ENCODE measurements around the gene ISCA1.

Gene ISCA1

DNA sequence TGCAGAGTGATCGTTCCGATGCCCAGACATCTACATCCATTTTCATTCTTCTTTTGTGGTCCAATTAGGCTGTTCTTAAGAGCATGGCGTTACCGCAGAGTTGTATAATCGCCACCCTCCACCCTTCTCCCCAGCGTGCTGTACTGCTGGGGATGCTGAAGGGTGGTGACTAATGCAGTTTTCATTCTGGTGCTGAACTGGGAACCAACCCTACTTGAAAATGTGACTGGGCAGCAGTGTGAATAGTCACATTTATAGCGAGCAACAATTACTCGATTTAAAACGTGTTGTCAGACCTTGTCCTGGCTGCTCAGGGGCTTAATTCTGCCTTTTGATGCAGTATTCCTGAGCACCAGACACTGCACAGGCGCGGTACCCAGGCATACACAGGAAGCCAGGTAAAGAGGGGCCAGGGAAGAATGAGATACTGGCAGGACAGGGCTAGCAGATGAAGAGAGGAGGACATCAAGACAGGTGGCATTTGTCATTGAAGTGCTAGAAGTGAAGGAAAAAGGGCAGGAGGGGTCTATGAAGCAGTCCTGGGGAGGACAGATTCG is 719 bp upstream of the ISCA1 start:
- DNase-seq, result no peak

- no peak for DNase-seq
These were observed 703 bp downstream of the ISCA1 start for GRCh38 chr9:86281593-86282076.

DNA sequence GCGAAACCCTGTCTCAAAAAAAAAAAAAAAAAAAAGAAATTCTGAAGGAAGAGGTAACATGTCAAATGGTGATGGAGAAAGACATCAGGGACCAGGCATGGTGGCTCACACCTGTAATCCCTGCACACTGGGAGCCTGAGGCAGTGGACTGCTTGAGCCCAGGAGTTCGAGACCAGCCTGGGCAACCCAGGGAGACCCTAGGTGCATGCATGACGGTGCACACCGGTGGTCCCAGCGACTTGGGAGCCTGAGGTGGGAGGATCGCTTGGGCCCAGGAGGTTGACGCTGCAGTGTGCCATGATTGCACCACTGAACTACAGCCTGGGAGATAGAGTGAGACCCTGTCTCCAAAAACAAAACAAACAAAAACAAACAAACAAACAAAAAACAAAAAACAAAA is 1.8 kb downstream of the ISCA1 start:
- DNase-seq, result no peak

GRCh38 chr9:86279839-86280238 is 2.5 kb downstream of the ISCA1 start:
- DNase-seq, result no peak

- no peak for DNase-seq
These were observed 5.3 kb downstream of the ISCA1 start for GRCh38 chr9:86277072-86277471.

GRCh38 chr9:86275962-86276361 is 6.4 kb downstream of the ISCA1 start:
- DNase-seq, result no peak

- no peak for DNase-seq
These were observed 7.3 kb downstream of the ISCA1 start for GRCh38 chr9:86274821-86275643.

GRCh38 chr9:86272221-86272620 is 10.1 kb downstream of the ISCA1 start:
- DNase-seq, result no peak

DNA sequence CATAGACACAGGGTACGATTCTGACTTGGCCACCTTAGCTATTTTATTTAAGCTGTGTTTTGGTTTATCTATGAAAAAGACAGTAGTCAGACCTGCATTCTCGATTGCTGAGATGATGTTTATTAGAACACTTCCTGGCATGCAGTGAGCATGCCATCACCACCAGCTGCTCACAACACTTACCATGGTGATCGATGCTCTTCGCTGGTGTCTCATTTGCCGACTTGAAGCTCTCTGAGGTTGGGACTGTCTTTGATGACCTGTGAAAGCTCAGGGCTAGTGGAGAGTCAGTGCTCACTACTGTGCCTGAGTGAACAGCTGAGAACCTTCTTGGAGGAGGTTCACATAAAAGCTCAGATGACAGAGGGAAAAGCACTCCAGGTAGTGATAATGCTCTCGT is 18.5 kb downstream of the ISCA1 start:
- DNase-seq, result no peak

- no peak for DNase-seq
These were observed 19.8 kb downstream of the ISCA1 start for GRCh38 chr9:86262492-86262891.

DNA sequence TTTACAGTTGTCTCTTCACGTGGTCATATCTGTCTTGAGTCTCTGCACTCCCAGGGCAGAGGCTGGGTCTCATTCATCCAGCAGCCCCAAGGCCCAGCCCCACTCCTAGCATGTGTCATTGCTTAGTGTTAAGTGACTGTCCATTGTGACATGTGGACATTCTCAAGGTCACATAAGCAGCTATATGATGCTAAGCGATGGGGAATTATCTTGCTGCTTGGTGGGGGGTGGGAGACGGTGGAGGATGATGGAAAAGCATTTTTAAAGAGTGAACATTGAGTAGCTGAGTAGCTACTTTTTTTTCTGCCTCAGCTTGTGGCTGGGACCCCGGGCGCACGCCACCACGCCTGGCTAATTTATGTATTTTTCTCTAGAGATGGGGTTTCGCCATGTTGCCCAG is 22.8 kb downstream of the ISCA1 start, which contains the start of gene C9orf153:
TSS of gene C9orf153 (minus strand) at position 101 of the 400 bp plus-strand sequence. CDS start 30,054 bp downstream, outside the sequence.
- DNase-seq, result no peak

GRCh38 chr9:86257391-86257790 is 24.9 kb downstream of the ISCA1 start:
- no peak for DNase-seq

DNA sequence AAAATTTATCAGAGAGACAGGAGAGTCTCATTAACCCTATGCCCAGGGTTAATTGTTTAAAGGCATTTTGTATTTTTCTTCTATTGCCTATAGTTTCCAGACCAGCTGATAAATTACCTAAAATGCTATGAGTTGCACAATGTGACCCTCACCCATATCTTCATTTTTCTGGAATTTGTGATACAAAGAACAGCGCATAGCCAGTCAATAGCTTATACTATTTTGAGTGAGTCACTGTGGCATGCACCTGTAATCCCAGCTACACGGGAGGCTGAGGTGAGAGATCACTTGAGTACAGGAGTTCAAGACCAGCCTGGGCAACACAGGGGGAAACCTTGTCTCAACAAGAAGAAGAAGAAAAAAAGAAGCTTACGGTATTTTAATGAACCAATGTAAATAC is 25.7 kb downstream of the ISCA1 start:
- DNase-seq, result no peak

GRCh38 chr9:86253577-86253976 is 28.8 kb downstream of the ISCA1 start:
- no peak for DNase-seq

GRCh38 chr9:86252870-86253269 is 29.5 kb downstream of the ISCA1 start:
- DNase-seq, result no peak

- no peak for DNase-seq
These were observed 32.2 kb downstream of the ISCA1 start for GRCh38 chr9:86250123-86250522.

DNA sequence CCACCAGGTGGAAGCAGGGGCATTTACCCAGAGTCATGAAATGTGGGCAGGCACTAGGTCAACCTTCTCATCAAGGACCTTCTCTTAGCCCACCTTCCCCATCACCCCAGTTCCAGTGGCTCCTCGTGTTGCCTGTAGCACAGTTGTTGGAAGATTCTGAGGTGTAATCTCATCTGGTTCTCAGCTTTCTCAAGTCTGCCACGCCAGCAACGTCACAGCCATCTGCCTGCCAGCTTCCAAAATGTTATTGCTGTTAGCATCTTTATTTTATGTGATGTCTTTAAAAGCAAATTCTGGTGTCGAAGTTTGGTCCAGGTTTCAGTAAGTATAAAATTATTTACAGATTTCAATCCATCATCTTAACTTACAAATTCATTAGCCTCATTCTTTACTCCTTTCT is 33.6 kb downstream of the ISCA1 start:
- no peak for DNase-seq

- DNase-seq, result no peak
These were observed 35.6 kb downstream of the ISCA1 start for GRCh38 chr9:86246752-86247161.

GRCh38 chr9:86242071-86242470 is 40.3 kb downstream of the ISCA1 start:
- no peak for DNase-seq

GRCh38 chr9:86241216-86241615 is 41.1 kb downstream of the ISCA1 start:
- DNase-seq, result no peak

DNA sequence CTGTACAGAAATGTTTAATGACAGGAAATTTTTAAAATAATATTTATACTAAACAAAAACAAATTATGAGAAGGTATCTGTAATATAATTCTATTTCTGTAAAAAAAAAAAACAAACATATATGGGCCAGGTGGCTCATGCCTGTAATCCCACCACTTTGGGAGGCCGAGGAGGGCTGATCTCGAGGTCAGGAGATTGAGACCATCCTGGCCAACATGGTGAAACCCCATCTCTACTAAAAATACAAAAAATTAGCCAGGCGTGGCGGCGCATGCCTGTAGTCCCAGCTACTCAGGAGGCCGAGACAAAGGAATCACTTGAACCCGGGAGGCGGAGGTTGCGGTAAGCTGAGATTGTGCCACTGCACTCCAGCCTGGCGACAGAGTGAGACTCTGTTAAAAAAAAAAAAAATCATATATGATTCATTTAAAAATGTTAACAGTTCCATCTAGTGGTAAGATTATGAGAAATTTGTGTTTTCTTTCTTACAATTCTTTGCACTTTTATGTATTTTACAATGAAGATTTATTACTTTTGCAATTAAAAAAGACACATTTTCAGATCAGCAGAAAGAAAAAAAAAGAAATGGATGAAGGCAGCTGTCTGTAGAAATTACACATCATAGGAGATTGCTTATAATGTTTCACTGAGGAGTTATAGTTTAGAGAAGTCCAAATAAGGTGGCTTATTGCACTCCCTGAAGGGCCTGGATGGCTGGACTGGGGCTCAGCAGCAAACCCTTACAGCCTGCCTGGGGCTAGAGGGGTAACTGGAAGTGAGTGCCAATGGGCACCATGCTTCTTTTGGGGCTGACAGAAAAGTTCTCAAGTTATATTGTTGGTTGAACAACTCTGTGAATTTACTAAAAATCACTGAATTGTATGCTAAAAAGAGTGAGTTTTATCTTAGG is 43.2 kb downstream of the ISCA1 start:
- DNase-seq, result no peak

DNA sequence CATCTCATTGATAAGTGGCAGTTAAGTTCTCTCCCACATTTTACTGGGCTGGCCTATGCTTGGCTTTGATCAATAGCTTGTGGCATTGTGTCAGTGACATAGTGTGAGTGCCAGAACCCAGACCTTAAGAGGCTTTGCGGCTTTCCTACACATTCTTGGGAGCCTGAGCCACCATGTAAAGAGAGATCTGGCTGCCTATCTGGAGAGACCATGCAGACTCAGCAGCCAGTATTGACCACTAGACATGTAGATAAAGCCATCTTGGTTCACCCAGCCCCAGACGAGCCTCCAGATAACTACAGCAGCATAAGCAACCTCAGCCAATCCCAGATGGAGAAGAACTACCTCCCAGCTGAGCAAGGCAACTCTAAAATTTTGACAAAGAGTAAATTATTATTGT is 51.5 kb downstream of the ISCA1 start:
- DNase-seq, result no peak

DNA sequence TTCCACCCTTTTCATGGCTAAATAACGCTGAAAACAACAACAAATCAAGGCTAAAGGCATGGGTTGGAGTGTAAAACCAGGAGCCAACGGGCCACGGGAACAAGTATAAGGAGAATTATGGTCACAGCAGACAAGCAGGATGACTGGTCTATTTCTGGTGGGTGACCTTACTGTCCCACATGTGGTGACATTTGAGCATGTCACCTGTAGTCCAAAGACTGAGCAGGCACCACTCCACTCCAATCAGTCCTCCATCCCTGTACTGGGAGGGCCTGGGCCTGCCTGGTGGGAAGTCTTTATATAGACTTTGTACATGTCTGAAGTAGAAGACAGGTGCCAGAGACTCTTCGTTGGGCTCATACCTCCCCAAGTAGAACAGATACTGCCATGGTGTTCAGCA is 59.7 kb downstream of the ISCA1 start:
- DNase-seq, result no peak
